Mesenchymal stem cell (in vitro differentiated cells and primary cell): Measurements from ENCODE around the gene SLC10A2.

Experiments used
- DNase-seq: peaks from one replicate; pipeline ENCODE4 v3.0.0-alpha.2; 2013
- H2AFZ ChIP-seq: one replicate; pipeline ENCODE4 v1.6.1; 2013; ENCODE audit warnings: low read depth, mild to moderate bottlenecking, control low read depth, inconsistent platforms, low read length, moderate library complexity
- H2AK5ac ChIP-seq: 2 replicates; pipeline ENCODE4 v1.6.1; 2013; ENCODE audit warnings: low read length, moderate library complexity, mild to moderate bottlenecking, inconsistent platforms; ENCODE audit not compliant: severe bottlenecking
- H2BK120ac ChIP-seq: one replicate; pipeline ENCODE4 v1.6.1; 2013; ENCODE audit warnings: low read depth, mild to moderate bottlenecking, inconsistent platforms, low read length, moderate library complexity
- H2BK12ac ChIP-seq, 2 experiments: one replicate each; pipeline ENCODE4 v1.6.1; 2013; ENCODE audit warnings: inconsistent platforms in 2 of 2, low read length in 2 of 2, mild to moderate bottlenecking in 2 of 2, moderate library complexity in 2 of 2, control low read depth in 1 of 2
- H2BK15ac ChIP-seq: one replicate; pipeline ENCODE4 v1.6.1; 2013; ENCODE audit warnings: mild to moderate bottlenecking, low read depth, inconsistent platforms; ENCODE audit not compliant: poor library complexity, severe bottlenecking
- H2BK5ac ChIP-seq: 2 replicates; pipeline ENCODE4 v1.6.1; 2013; ENCODE audit warnings: low read depth, mild to moderate bottlenecking, low read length, control low read depth, inconsistent platforms; ENCODE audit not compliant: poor library complexity, severe bottlenecking
- H3K14ac ChIP-seq, 2 experiments: one replicate each; pipeline ENCODE4 v1.6.1; 2013; ENCODE audit warnings: inconsistent platforms in 2 of 2, low read length in 2 of 2, control low read depth in 1 of 2, mild to moderate bottlenecking in 1 of 2, moderate library complexity in 1 of 2
- H3K18ac ChIP-seq, 2 experiments: one replicate each; pipeline ENCODE4 v1.6.1; 2013; ENCODE audit warnings: inconsistent platforms in 2 of 2, low read length in 2 of 2, control low read depth in 1 of 2, low read depth in 1 of 2, mild to moderate bottlenecking in 1 of 2
- H3K23ac ChIP-seq, 2 experiments: one replicate each; pipeline ENCODE4 v1.6.1; 2013; ENCODE audit warnings: inconsistent platforms in 2 of 2, low read length in 2 of 2, mild to moderate bottlenecking in 2 of 2, moderate library complexity in 2 of 2, control low read depth in 1 of 2
- H3K27ac ChIP-seq: 2 replicates; pipeline ENCODE4 v1.5.1; 2013; ENCODE audit warnings: mild to moderate bottlenecking, moderate library complexity, low read length, control low read depth, inconsistent platforms; ENCODE audit not compliant: poor library complexity, severe bottlenecking
- H3K27me3 ChIP-seq, 2 experiments: 2 replicates each; pipeline versions ENCODE4 v1.6.1 to v1.7.0; 2013; ENCODE audit warnings: low read length in 2 of 2, mild to moderate bottlenecking in 2 of 2, moderate library complexity in 2 of 2, control low read depth in 1 of 2, inconsistent platforms in 1 of 2; ENCODE audit not compliant: control insufficient read depth in 1 of 2, insufficient read depth in 1 of 2
- H3K36me3 ChIP-seq, 2 experiments: 2 replicates each; pipeline versions ENCODE4 v1.6.1 to v1.7.0; 2013; ENCODE audit warnings: low read length in 2 of 2, control low read depth in 1 of 2, inconsistent platforms in 1 of 2, low read depth in 1 of 2, mild to moderate bottlenecking in 1 of 2; ENCODE audit not compliant: insufficient read depth in 2 of 2, control insufficient read depth in 1 of 2
- H3K4ac ChIP-seq, 2 experiments: one replicate each; pipeline ENCODE4 v1.6.1; 2013; ENCODE audit warnings: inconsistent platforms in 2 of 2, low read length in 2 of 2, mild to moderate bottlenecking in 2 of 2, moderate library complexity in 2 of 2, control low read depth in 1 of 2, low read depth in 1 of 2
- H3K4me1 ChIP-seq: 2 replicates; pipeline ENCODE4 v1.6.1; 2013; ENCODE audit warnings: low read depth, low read length, control low read depth; ENCODE audit not compliant: control insufficient read depth, insufficient read depth
- H3K4me2 ChIP-seq: 2 replicates; pipeline ENCODE4 v1.6.1; 2013; ENCODE audit warnings: low read length, mild to moderate bottlenecking, inconsistent platforms; ENCODE audit not compliant: poor library complexity, severe bottlenecking
- H3K4me3 ChIP-seq, 2 experiments: 2 replicates each; pipeline versions ENCODE4 v1.5.1 to v1.7.0; 2013; ENCODE audit warnings: low read length in 2 of 2, mild to moderate bottlenecking in 2 of 2, control low read depth in 1 of 2, low read depth in 1 of 2; ENCODE audit not compliant: insufficient read depth in 1 of 2
- H3K79me1 ChIP-seq: replicated peaks from 2 replicates; pipeline ENCODE4 v1.6.1; 2013; ENCODE audit warnings: mild to moderate bottlenecking, control low read depth, low read length, inconsistent platforms; ENCODE audit not compliant: poor library complexity, severe bottlenecking
- H3K9ac ChIP-seq: 2 replicates; pipeline ENCODE4 v1.7.0; 2013; ENCODE audit warnings: mild to moderate bottlenecking, low read length, moderate library complexity
- H3K9me3 ChIP-seq: 2 replicates; pipeline ENCODE4 v1.7.0; 2013; ENCODE audit warnings: mild to moderate bottlenecking, low read length; ENCODE audit not compliant: control insufficient read depth
- H4K8ac ChIP-seq: one replicate; pipeline ENCODE4 v1.6.1; 2013; ENCODE audit warnings: inconsistent platforms, mild to moderate bottlenecking, low read length, moderate library complexity
- H4K91ac ChIP-seq: one replicate; pipeline ENCODE4 v1.6.1; 2013; ENCODE audit warnings: mild to moderate bottlenecking, low read length, inconsistent platforms
- WGBS: methylation state at CpG from one replicate; pipeline ENCODE4 v1.1.7; 2013; ENCODE audit warnings: mixed read lengths; 5-methylcytosine and 5-hydroxymethylcytosine counted together

The SLC10A2 gene

DNA sequence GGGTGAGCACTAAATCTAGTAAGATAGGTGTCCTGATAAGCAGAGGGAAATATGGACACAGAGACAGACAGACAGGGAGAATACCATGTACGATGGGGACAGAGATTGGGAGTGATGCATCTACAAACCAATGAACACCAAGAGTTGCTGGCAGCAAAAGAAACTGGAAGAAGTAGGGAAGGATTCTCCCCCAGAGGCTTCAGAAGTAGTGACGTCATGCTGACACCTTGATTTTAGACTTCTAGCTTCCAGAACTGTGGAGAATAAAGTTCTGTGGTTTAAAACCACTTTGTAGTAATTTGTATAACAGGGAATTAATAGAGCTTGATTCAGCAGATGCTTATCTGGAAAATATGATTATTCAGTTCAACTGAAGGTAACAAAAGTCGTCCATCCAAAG, 66.1 kb downstream of the SLC10A2 start:
- Histone ChIP-seq H2BK15ac (no peak overlapping the region), H4K91ac (no peak overlapping the region), H3K27me3 (no peaks in the 10 kb centered on the region), H3K4me2 (no peak overlapping the region), H3K36me3 (no peaks in the 10 kb centered on the region), H3K9me3 (no peaks in the 10 kb centered on the region), H2BK12ac (no peak overlapping the region), H2BK5ac (no peak overlapping the region), H3K9ac (no peak overlapping the region), H3K14ac (no peak overlapping the region), H3K23ac (no peak overlapping the region), H4K8ac (no peak overlapping the region), H3K18ac (no peak overlapping the region), H2BK120ac (no peak overlapping the region), H3K79me1 (no peaks in the 10 kb centered on the region), H2AFZ (no peak overlapping the region), H3K4me1 (no peaks in the 10 kb centered on the region), H3K27ac (no peak overlapping the region), H2AK5ac (no peak overlapping the region), H3K4me3 (no peak overlapping the region), H3K4ac (no peak overlapping the region)
- no peak for DNase-seq
- WGBS, result 84% methylated on average over 3 of the region's 3 CpGs

DNA sequence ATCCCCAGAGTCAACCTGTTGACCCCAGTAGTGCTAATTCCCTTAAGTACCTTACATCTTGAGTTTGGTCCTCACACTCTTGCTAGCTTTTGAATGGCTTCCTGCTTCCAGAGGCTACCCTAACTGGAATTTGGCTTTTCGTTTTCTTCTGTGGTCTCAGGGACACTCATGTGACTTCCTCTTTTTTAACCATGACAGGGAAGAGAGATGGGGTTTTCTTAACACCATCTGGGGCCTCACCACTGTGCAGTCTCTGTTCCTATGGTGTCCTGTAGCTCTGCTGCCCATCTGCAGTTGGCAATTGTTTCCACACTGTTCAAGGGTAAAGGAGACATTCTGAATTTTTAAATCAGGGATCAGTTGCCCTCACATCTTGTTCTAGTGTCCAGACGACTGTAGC, 66.7 kb downstream of the SLC10A2 start:
- Histone ChIP-seq H3K27ac (no peak overlapping the region), H2BK15ac (no peak overlapping the region), H2AFZ (no peak overlapping the region), H3K23ac (no peak overlapping the region), H3K4me2 (no peak overlapping the region), H3K18ac (no peak overlapping the region), H2BK120ac (no peak overlapping the region), H3K9ac (no peak overlapping the region), H4K91ac (no peak overlapping the region), H2BK12ac (no peak overlapping the region), H3K36me3 (no peaks in the 10 kb centered on the region), H3K14ac (no peak overlapping the region), H3K79me1 (no peaks in the 10 kb centered on the region), H2BK5ac (no peak overlapping the region), H2AK5ac (no peak overlapping the region), H3K27me3 (no peaks in the 10 kb centered on the region), H4K8ac (no peak overlapping the region), H3K4me3 (no peak overlapping the region), H3K9me3 (no peaks in the 10 kb centered on the region), H3K4ac (no peak overlapping the region), H3K4me1 (no peaks in the 10 kb centered on the region)
- WGBS, result 63% methylated on average over 2 of the region's 2 CpGs
- no peak for DNase-seq
